NB4 (cell line): ENCODE results near the gene TDRD10.

Experiments used
- MYC ChIP-seq: IDR thresholded peaks from 2 replicates; pipeline ENCODE4 v1.6.1; 2011; ENCODE audit warnings: low read depth, low read length
- POLR2A ChIP-seq: IDR thresholded peaks from 2 replicates; pipeline ENCODE4 v1.6.1; 2011; ENCODE audit warnings: mild to moderate bottlenecking; ENCODE audit not compliant: insufficient read length; ENCODE audit errors: extremely low read depth
- TF ChIP-seq, protein P1 (sequence below): IDR thresholded peaks from one replicate; pipeline ENCODE4 v1.5.1; 2012; ENCODE audit warnings: low read depth, low read length
- TF ChIP-seq, protein P2 (sequence below): IDR thresholded peaks from 2 replicates; pipeline ENCODE4 v1.6.1; 2011; ENCODE audit warnings: low read depth, low read length

DNA sequence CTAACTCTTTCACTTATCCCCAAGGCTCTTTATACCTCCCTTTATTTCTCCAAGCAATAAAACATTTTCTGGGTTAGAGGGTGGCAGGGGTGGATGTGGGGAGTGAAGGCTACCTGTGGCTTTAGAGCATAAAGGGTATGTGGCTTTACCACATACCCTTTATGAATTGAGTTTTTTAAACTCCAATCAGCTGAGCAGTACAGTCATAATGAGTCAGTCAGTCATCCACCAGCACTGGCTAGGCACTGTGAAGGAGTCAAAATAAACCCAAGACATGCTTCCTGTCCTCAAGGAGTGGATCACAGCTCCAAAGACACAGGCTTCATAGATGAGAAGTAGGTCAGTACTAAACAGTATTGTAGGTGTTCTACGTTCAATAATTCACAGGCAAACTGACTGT is 2.6 kb upstream of the TDRD10 start:
- TF ChIP-seq POLR2A: no peak
- TF ChIP-seq, protein P1, sequence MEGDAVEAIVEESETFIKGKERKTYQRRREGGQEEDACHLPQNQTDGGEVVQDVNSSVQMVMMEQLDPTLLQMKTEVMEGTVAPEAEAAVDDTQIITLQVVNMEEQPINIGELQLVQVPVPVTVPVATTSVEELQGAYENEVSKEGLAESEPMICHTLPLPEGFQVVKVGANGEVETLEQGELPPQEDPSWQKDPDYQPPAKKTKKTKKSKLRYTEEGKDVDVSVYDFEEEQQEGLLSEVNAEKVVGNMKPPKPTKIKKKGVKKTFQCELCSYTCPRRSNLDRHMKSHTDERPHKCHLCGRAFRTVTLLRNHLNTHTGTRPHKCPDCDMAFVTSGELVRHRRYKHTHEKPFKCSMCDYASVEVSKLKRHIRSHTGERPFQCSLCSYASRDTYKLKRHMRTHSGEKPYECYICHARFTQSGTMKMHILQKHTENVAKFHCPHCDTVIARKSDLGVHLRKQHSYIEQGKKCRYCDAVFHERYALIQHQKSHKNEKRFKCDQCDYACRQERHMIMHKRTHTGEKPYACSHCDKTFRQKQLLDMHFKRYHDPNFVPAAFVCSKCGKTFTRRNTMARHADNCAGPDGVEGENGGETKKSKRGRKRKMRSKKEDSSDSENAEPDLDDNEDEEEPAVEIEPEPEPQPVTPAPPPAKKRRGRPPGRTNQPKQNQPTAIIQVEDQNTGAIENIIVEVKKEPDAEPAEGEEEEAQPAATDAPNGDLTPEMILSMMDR: no peak
- TF ChIP-seq MYC: no peak
- TF ChIP-seq, protein P2, sequence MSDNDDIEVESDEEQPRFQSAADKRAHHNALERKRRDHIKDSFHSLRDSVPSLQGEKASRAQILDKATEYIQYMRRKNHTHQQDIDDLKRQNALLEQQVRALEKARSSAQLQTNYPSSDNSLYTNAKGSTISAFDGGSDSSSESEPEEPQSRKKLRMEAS: no peak
